Stimulated activated naive CD8-positive, alpha-beta T cell treated with anti-CD3 and anti-CD28 coated beads, Interleukin-15, Interleukin-2, amounts not matched to agents 100 U/mL and 50 U/mL, for 24 hours (primary cell): ENCODE measurements around the gene IFT52.
"Not testable (repeated sequence)": the region's sequence is repeated elsewhere in the genome, so short reads cannot be mapped to it uniquely, and the experiment has no call there.

Experiments
- ATAC-seq: fragments of 150-1000 bp; cut with Tn5 transposase; one replicate; pipeline ENCODE4 v1.10.0; 2021
- DNase-seq: peaks from one replicate; pipeline ENCODE4 v3.0.0; 2021

IFT52 gene

DNA sequence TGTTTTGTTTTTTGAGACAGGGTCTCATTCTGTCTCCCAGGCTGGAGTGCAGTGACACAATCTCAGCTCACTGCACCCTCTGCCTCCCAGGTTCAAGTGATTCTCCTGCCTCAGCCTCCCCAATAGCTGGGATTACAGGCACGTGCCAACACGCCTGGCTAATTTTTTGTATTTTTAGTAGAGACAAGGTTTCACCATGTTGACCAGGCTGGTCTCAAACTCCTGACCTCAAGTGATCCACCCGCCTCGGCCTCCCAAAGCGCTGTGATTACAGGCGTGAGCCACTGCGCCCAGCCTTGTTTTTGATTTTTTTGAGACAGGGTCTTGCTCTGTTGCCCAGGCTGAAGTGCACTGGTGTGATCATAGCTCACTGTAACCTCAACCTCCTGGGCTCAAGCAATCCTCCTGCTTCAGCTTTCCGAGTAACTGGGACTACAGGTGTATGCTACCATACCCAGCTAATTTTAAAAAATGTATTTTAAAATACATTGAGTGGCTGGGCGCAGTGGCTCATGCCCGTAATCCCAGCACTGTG, 61.0 kb downstream of the IFT52 start:
- ATAC-seq, DNase-seq: not testable (repeated sequence)

DNA sequence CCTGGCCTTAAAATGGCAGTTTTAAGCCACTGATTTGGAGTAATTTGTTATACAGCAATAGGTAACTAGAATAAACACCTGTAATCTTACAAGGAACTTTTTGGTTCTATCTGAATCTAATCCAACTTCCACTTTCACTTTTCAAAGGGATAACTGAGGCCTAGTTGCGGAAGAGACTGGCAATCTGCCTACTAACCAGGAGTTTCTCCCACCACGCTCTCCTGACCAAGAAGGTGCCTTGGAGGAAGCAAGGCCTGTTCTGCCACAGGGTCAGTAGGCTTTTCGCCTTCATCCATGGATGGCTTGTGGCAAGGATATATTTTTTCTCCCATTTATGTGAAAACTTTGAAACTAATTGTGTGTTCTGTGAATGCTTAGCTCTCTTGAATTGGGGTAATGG, 63.2 kb downstream of the IFT52 start:
- no peak for DNase-seq
- ATAC-seq, result no peak

DNA sequence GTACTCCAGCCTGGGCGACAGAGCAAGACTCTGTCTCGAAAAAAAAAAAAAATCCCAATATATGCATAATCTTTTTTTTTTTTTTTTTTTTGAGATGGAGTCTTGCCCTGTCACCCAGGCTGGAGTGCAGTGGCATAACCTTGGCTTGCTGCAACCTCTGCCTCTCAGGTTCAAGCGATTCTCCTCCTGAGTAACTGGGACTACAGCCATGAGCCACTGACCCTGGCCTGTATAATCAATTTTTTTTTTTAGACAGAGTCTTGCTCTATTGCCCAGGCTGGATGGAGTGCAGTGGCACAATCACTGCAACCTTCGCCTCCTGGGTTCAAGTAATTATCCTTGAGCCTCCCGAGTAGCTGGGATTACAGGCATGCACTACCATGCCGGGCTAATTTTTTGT, 64.4 kb downstream of the IFT52 start:
- DNase-seq, ATAC-seq: not testable (repeated sequence)

DNA sequence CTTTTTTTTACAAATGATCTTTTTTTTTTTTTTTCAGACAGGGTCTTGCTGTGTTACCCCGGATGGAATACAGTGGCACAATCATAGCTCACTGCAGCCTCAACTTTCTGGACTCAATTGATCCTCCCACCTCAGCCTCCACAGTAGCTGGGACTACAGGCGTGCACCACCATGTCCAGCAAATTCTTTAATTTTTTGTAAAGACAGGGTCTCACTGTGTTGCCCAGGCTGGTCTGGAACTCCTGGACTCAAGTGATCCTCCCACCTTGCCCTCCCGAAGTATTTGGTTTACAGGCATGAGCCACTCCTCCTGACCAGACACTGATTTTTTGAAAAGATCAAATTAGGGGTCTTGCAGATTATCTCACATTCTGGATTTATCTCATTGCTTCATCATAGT, 65.2 kb downstream of the IFT52 start:
- DNase-seq (no peak), ATAC-seq (no peak)

DNA sequence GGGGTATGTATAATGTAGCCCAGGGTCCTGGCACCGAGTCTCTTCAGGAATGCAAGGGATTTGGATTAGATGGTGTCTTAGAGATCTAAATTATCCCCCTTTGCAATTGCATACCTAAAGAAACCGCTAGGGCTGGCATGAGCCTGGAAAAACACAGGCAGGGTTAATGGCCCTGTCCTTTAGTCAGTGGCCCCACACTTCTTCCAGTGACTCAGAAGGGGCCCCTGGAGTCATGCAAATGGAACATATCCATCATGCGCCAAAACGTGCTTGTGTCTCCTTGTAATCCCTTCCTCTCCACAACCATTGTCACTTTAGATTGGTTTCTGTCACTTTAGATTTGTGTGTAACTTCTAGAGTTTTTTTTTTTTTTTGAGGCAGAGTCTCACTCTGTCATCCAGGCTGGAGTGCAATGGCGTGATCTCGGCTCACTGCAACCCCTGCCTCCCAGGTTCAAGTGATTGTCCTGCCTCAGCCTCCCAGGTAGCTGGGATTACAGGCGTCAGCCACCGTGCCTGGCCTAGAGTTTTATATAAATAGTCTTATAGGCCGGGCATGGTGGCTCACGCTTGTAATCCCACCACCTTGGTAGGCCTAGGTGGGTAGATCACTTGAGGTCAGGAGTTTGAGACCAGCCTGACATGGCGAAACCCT, 67.5 kb downstream of the IFT52 start:
- DNase-seq, result peak; percentile 67
- peak; percentile 84 for ATAC-seq

DNA sequence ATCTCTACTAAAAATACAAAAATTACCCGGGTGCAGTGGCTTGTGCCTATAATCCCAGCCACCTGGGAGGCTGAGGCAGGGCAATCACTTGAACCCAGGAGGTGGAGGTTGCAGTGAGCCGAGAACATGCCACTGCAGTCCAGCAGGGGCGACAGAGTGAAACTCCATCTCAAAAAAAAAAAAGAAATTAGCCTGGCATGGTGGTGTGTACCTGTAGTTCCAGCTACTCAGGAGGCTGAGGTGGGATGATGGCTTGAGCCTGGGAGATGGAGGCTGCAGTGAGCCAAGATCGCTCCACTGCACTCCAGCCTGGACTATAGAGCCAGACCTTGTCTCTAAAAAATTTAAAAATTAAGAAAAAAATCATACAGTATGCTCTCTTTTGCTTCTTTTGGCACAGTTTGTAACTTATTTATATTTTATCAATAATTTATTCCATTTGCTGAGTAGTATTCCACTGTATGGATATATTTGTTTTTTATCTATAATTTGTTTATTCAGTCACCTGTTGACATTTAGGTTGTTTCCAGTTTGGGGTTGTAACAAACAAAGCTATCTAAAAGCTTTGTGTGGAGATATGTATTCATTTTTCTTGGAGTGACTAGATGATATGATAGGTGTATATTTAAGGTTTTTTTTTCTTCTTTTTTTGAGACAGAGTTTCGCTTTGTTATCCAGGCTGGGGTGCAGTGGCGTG, 68.1 kb downstream of the IFT52 start:
- no peak for DNase-seq
- ATAC-seq, result no peak

DNA sequence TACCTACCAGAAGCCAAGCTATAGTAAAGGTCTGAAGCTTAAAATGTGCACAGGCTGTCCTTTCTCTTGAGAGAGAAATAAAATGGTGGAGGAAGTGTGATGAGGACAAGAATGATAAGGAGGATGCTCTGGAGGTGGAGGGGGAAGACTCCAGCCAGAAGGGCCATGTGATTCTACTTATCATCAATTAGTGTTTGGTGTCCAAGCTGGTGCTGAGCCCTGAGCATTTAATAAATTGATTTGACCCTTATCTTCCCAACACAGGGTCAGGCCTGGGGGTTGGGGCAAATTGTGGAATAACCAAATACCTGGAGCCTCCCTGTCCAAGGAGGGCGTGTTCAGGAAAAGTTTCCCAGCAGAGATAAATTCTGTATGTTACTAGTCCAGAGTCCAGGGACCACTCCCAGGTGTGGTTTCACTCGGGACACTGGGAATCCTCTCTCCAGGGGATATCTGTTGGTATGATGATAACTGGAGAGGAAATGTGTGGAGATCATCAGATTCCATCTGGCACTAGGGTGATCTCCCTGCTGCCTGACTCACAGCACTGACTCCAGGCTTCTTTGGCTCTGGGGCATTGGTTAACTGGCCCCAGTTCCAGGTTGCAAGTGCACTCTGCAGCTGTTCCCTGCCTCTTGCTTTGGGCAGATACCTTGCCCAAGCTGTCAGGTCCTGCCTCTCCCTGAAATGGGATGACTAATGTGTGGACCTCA, 72.4 kb downstream of the IFT52 start:
- DNase-seq, result no peak
- ATAC-seq, result no peak

DNA sequence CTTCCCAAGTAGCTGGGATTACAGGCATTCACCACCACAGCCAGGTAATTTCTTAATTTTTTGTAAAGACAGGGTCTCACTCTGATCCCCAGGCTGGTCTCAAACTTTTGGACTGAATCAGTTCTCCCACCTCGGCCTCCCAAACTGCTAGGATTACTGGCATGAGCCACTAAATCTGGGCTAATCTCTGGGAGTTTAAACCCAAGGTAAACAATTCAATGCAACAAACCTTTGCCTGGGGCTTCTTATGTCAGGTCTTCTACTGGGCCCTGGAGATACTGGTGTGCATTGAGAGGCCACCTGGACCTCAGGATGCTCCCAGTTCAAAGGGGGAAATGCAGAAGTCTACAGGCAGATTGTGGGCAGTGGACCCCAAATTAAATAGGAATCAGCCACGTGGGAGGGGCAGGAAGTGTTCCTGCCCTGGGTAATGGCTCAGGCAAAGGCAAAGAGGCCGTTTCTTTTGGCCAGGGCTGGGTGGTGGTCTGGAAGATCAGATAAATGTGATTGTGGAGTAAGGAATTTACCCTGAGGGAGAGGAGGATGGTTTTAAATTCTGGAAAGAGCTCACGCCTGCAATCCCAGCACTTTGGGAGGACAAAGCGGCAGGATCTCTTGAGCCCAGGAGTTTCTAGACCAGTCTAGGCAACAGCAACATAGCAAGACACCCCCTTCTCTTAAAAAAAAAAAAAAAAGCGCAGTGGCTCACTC, 74.9 kb downstream of the IFT52 start:
- ATAC-seq, result no peak

DNA sequence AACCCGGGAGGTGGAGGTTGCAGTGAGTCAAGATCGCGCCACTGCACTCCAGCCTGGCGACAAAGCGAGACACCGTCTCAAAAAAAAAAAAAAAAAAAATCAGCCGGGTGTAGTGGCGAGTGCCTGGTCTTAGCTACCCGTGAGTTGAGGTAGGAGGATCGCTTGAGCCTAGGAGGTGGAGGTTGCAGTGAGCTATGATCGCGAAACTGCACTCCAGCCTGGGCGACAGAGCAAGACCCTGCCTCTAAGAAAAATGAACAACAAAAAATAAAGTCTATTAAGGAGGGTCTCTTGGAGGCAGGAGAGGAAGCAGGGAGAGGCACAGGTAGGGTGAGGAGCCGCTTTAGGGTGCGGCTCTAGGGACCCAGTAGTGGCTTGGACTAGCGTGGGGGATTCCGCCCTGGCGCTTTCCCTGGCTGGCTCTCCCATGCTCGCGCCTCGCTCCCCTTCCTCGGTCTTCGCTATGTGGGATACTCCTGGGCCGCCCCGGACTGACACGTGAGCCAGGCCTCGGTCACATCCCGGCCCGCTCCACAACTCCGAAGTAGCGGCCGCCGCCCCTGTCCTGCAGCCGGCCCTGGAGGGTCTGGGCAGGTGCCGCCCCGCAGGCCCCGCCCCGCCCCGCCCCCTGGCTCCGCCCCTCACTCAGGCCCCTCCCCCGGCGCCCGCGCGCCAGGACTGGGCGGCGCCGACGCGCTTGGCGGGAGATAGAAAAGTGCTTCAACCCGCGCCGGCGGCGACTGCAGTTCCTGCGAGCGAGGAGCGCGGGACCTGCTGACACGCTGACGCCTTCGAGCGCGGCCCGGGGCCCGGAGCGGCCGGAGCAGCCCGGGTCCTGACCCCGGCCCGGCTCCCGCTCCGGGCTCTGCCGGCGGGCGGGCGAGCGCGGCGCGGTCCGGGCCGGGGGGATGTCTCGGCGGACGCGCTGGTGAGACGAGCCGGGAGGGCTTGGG, 75.9 kb downstream of the IFT52 start, which contains the start of gene MYBL2:
Gene MYBL2 (plus strand): TSS at position 739 of the 953 bp plus-strand sequence. CDS start 170 bp downstream, at position 909.
- DNase-seq, result peak; percentile 78
- peak; percentile 94 for ATAC-seq

More for the DNA sequence above, 74.9 kb downstream of the IFT52 start:
- DNase-seq, result no peak

DNA sequence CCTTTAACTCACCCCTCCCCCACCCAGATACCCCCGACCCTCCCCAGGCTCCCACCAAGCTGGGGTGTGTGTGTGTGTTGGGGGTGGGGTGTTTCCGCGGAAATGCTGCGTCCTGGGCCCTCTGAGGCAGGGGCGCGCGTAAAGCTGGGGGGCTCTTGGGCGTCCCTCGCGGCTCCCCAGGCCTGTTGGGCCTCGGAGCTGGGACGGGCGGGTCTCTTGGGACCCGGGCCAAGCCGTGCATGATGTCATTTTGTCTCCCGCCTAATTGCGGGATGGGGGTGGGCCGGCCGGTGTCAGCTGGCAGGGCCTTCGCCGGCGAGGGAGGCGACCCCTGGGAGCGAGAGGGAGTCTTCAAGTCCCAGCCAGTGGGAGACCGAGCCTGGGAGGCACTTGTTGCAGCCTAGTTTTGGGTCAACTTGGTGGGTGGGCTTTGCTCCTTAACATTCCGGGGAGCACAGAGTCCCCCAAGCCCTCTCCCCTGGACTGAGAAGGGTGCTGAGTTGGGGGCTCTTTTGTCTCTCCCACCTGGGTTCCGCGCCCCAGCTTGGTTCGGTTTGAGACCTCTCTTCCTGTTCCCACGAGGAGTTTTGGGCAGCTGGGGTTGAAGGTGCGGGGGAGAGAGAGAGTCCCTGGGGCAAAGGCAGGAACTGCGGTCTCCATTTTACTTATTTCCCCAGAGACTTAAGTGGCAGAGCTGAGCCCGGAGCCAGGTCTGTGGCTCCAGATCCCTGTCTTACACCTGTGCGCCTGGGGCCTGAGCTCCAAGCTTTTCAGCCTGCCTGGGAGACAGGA, 76.8 kb downstream of the IFT52 start:
- peak; percentile 55 for DNase-seq
- ATAC-seq, result peak; percentile 38

DNA sequence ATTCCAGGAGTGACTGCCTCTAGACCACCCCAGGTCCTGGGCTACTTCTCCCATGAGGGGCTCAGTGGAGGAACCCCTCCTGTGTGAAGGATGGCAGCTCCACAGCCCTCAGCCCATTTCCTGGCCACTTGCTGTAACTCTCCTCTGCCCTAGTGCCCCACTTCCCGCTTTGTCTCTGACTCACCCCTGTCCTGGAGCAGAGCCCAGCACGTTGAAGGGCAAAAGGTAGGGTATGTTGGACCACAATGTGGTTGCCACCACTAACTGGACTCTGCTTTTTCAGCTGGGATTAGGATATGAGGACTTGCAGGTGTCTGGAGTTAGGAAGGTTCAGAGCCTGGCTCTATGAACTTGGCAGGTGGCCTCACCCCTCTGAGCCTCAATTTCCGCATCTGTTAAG, 78.6 kb downstream of the IFT52 start:
- DNase-seq, result no peak
- ATAC-seq, result no peak

DNA sequence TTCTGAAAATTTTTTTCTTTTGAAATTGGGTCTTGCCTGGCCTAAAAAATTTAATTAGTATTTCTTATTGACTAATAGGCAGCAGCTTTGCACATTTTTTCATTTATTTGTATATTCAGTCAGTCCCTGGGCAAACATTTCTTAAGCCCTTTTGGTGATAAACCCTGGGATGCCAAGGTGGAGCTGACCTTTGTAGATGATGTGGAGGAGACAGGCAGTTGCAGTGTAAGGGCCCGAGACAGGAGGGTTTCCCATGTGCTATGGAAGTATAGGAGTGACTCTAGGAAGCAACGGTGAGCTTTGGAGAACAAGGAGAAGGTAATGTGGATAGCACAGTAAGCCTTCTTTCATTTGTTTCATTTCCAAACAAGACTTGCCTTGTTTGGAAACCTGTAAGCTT, 79.7 kb downstream of the IFT52 start:
- DNase-seq, result no peak
- no peak for ATAC-seq

DNA sequence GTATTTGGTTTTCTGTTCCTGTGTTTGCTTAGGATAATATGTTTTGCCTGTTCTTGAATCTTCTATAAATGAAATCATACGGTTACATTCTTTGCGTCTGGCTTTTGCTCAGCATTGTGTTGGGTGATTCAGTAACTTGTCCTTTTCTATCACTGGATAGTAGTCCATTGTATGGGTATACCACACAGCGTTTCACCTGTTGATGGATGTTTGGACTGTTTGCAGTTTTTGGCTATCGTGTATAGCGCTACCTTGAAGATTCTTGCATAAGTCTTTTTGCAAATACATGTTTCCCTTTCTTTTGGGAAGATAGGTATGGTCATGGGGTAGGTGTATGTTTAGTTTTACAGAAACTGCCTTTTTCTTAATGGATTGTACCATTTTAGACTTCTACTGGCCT, 85.6 kb downstream of the IFT52 start:
- ATAC-seq, result no peak
- no peak for DNase-seq

DNA sequence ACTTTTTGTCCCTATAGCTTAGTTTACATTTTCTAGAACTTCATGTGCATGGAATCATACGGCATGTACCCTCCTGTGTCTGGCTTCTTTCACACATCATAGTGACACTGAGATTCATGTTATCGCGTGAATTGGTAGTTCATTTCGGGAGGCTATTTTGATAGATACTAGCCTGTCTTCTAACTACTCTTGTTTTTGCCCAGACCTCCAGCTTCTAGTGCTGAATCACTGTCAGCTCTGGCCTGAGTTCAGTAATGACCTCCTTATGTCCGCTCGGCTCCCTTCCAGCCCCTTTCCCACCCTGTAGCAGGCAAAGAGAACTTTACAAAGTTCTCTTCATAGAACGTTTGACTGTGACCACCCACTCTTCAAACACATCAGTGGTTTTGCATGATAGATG, 90.2 kb downstream of the IFT52 start:
- no peak for ATAC-seq
- no peak for DNase-seq

DNA sequence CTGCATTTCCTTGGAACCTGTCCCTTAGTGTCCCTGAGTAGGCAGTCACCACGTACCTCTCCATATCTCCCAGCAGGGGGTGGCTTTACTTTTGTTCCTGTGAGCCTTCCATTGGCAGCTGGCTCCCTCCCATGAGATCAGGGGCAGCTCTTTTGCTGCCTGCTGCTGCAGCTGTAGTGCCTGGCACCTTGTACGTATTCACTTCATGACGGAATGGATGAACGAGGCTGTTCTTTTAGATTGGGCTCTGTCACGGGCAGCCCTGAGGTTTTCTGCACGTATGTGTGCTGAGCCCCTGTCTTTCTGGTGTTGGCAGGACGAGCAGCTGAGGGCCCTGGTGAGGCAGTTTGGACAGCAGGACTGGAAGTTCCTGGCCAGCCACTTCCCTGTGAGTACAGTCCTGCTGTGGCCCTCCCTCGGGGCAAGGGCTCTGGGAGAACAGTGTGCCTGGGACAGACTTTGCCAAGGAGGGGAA, 90.8 kb downstream of the IFT52 start:
- DNase-seq (no peak), ATAC-seq (peak; percentile 33)

DNA sequence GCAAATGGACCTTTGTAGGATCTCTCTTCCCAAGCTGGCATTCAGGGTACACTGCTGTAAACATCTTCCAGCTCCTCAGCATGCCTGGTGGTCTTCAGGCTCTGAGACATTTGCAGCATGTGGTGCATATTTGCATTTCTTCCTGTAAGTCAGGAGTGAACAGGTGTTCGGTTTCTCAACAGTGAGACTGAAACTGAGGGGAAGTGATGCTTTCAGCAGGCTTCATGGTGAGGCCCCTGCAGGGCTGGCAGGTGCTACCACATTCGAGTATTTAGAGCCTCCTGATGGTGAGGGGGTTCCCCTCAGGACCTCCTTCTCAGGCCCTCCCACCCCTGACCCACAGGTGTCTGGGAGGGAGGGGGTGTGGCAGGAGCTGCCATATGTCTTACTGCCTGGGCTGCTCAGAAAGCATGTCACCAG, 91.3 kb downstream of the IFT52 start:
- DNase-seq (peak; percentile 23), ATAC-seq (peak; percentile 62)

DNA sequence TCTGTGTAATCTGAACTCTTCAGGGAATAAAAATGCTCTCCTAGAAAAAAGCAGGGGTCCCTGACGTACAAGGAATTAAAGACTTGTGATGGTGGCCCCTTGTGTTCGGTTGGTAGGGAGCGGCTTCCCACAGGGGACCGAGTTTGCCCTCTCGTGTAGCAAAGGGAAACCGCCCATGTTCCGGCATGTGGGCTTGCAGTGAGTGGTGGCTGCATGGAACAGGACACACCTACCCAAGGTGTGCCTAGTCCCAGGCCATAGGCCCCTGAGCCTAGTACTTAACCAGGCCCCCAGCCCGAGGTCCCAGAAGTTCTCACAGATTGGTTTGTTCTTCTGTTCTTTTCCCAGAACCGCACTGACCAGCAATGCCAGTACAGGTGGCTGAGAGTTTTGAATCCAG, 91.7 kb downstream of the IFT52 start:
- no peak for ATAC-seq
- no peak for DNase-seq

DNA sequence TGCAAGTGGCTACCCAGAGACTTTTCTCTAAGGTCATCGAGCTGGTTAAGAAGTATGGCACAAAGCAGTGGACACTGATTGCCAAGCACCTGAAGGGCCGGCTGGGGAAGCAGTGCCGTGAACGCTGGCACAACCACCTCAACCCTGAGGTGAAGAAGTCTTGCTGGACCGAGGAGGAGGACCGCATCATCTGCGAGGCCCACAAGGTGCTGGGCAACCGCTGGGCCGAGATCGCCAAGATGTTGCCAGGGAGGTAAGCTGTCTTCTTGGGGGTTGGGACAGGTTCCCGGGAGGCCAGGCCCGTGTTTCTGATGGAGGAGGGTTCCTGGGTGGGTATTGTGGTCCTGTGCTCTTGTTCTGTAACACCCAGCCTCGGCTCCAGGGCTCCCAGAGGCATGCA, 96.1 kb downstream of the IFT52 start:
- ATAC-seq, result no peak
- no peak for DNase-seq

DNA sequence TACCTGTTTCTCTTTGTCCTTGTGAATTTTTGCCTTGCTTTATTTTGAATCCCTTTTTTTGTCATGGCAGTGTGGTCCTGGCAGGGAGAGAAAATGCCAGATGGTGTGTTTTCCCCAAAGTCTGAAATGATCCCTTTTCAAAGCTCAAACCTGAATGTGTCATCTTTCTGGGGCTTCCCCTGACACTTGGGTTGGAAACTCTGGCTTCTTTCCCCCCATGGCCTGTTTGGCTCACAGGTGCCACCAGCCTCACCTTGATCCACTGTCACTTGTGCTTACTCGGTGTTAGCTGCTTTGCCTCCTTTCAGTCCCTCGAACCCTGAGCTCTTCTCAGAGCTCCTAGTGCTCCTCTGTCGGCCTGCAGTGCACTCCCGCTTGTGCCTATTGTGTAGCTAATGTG, 98.4 kb downstream of the IFT52 start:
- ATAC-seq, result peak; percentile 56
- DNase-seq, result no peak

DNA sequence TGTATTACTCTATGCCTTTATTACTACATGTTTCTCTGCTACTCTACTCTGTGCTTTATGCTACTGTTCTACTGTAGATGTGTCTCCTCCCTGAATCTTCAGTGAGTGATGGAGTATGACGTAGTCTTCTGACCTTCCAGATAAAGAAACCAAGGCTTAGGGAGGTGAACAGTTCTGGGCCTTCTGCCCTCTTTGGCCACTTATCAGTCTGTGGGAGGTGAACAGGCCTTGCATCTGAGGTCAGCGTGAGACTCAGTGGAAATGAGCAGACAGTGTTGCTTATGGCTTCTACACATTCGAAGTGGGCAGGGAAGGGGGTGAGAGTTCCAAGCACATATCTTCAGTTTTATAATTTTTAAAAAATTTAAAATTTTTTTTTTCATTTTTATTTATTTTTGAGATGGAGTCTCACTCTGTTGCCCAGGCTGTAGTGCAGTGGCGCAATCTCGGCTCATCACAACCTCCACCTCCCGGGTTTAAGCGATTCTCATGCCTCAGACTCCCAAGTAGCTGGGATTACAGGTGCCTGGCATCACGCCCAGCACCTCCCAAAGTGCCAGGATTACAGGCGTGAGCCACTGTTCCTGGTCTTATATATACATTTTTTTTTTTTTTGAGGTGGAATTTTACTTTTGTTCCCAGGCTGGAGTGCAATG, 100.3 kb downstream of the IFT52 start:
- no peak for DNase-seq
- ATAC-seq, result no peak
